ENCODE measurements around the gene AFF2. TPM values are rescaled to one million over a fixed set of nuclear protein-coding genes. Genes with fewer than 3 reads are reported as not detected.

Gene AFF2
- total RNA-seq, 2 experiments from 2014 or later: 0.48 to 0.78 TPM

- POLR2A ChIA-PET: no interaction called here
These were observed 77.3 kb downstream of the AFF2 start for GRCh38 chrX:148577741-148578140.

DNA sequence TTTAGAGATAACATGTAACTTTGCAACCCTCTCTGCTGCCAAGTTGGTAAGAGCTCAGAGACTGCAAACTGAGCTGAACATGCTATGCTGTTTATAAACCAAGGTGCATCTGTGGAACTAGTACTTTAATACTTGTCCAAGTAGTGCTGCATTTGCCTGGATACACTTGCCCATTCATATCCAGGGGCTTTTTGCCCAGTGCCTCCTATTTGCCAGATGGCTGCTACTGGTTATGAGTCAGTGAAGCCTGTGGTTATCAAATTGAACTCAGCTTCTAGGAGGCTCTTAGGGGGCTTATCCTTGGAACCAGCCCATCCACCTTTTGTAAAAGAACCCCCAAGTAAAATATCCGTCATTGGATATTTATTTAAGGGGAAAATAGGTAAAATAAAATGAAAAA lies 79.6 kb downstream of the AFF2 start:
- ChIA-PET POLR2A (no interaction called here), CTCF (no interaction called here)

More at GRCh38 chrX:148577741-148578140, 77.3 kb downstream of the AFF2 start:
- CTCF ChIA-PET: no interaction called here

DNA sequence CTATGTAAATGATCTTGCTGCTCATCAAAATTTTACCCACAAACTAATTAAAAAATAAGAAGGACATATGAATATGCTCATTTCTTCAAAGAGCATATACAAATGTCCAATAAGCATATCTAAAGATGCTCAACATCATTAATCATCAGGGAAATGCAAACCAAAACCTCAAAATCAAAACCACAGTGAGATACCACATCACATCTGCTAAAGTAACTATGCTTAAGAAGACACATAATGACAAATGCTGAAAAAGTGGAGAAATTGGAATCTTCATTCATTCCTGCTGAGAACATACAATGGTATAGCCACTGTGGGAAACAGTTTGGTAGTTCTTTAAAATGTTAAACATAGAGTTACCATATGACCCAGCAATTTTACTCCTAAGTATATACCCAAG lies 81.9 kb downstream of the AFF2 start:
- ChIA-PET POLR2A (no interaction called here), CTCF (no interaction called here)

DNA sequence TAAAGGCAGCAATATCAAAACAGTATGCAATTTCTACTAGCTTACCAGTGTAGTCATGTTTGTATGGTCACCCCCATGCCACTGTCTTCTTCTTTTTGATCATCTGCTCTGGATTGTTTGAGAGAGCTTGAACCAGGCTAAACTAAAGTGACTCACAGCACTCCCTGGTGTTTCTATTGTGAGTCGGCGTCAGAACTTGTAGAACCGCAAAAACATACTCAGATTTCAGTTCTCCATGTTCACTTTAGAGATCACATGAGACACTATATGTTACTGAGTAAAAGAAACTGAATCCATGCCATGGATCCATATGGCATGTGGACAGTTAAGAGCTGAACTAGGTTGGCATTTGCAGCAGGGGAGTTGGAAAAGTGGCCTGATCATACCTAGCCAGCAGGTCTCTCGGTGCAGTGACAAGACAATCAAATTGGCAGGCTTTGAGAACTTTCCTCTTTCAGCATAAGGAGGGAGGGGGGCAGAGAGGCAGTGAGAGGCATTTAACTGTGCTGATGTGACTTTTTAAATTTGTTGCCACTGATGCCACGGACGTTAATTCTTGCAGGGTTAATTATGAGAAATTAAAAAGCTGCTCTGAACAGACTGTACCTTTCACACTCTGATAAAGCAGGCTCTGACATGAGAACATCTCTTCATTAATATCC lies 88.4 kb downstream of the AFF2 start:
- ChIA-PET POLR2A (no interaction called here), CTCF (no interaction called here)

DNA sequence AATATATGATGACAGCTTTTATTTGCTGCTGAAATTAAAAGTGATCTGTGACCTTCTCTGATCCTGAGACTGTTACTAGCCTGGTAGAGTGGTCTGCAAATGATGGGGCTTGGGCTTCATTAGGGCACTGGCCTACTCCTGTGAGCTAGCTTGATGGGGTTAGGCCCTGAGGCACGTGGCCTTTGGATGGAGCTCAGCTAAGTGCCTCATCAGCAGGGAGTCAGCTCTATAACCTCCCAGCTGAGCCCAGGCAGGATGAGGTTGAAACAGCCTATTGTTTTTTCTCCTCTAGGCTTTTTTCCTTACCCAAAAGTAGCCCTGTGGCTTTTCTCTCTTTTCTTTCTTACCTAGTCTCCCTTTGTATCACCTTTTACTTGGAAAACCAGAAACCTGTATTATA lies 92.2 kb downstream of the AFF2 start:
- ChIA-PET CTCF (no interaction called here), POLR2A (no interaction called here)

DNA sequence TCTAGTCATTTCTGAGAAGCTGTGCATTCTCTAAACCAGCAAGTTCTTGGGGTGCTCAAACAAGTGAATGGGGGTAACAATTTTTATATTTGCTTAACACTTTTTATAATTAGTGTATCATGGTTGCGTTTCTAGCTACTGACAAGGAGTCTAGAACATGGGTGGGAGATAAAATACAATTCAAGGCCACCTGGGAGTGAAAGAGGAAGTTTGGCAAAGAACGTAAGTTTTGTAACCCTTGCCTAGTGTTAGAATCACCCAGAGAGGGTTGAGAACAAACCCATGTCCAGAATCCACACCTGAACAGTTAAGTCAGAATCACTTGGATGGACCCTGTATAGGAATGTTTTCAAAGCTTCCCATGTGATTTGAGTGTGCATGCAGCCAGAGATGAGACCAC lies 92.7 kb downstream of the AFF2 start:
- ChIA-PET CTCF (no interaction called here), POLR2A (no interaction called here)

GRCh38 chrX:148593987-148594386 lies 93.6 kb downstream of the AFF2 start:
- ChIA-PET POLR2A (no interaction called here), CTCF (no interaction called here)

GRCh38 chrX:148599404-148599803 lies 99.0 kb downstream of the AFF2 start:
- POLR2A ChIA-PET: no interaction called here
- CTCF ChIA-PET: no interaction called here

- ChIA-PET POLR2A (no interaction called here), CTCF (no interaction called here)
These were observed 99.7 kb downstream of the AFF2 start for GRCh38 chrX:148600131-148600530.

DNA sequence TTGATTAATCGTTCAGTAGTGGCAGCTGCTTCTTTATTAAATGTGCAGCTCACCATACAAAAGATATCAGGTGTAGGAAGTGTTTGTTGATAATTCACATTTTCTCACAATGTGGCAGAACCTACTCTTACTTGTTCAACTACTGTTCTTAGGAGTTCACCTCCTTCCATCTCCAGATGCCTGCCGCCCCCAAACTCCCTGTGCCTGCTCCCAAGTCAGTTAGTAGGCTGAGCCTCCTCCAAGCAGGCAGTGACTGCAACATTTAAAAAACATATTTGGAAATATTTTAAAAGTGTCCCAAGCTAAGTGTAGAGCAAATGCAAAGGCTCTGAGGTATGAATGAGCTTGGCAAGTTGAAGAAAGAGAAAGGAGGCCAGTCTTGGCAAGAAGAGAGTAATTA lies 100.2 kb downstream of the AFF2 start:
- CTCF ChIA-PET: no interaction called here
- POLR2A ChIA-PET: no interaction called here

- CTCF ChIA-PET: no interaction called here
These were observed 100.6 kb downstream of the AFF2 start for GRCh38 chrX:148601034-148601433.

DNA sequence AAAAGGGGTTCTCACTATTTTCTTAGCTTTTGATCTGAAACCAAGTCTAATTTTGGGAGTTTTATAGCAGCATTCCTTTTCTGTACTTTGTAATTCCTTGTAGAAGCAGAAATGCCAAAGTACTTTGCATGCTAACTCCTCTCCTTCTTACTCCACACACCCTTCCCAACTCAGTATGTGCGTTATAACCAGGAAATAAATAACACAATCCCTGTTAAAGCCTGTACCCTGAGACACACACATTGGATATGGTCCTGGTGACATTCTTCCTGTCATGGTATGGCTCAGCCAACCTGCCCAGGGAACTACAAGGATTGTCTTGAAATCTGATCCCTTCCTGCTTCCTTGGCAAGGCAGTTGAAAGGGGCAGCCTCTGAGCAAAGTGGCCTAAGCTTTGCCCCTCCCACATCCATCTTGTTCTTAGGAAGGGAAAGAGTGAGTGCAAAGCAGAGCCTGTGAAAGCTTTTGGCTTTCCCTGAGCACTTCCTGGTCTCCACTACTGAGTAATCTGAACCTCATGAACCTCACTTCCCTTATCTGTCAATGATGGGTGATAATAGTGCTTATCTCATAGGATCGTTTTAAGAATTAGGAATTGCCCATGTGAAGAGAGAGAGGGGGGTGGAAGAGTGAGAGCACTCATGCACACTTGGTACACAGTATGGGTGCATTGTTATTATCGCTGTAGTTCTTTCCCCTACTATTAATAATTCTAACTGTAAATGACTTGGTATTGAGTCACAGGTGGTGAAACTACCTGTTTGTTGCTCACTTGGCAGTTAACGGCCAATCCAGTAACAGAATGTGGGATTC lies 109.3 kb downstream of the AFF2 start:
- POLR2A ChIA-PET: no interaction called here

More at GRCh38 chrX:148601034-148601433, 100.6 kb downstream of the AFF2 start:
- POLR2A ChIA-PET: no interaction called here

DNA sequence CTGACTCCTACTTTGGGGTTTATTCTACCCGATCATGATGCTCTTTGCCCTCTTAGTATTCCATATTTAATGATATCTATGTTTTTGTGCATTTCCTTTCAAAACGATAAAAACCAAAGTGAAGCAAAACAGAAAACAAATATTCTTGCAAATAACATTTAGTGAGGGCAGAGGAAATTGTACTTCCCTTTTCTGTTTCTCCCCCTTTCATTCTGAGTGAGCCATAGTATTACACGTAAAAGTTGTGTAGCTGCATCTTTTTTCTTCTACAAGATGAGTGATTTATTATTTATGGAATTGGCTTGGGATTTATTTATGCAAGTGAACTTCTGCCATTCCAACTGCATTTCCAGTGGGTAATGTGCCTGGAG lies 109.9 kb downstream of the AFF2 start:
- ChIA-PET CTCF (no interaction called here), POLR2A (no interaction called here)

More for the DNA sequence above, 109.3 kb downstream of the AFF2 start:
- CTCF ChIA-PET: no interaction called here

- CTCF ChIA-PET: no interaction called here
- POLR2A ChIA-PET: no interaction called here
These were observed 111.6 kb downstream of the AFF2 start for GRCh38 chrX:148611993-148612392.

DNA sequence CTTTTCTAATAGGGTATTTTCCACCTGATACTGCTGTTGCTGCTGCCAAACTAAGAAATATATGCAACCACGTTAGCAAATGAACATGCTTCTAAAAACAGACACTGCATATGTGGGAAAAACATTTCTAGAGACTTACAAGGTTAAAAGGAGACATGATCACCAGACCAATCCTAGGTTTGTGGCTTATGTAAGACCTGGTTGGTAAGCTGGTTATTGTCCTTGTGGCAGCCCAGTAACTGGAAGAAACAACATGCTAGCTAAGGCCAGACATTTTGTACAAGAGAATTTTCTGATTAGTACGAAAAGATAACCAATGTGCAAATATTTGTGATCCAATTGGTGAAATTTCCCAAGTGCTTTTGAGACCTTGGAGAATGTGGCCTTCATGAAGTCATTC lies 112.0 kb downstream of the AFF2 start:
- CTCF ChIA-PET: no interaction called here
- POLR2A ChIA-PET: no interaction called here

DNA sequence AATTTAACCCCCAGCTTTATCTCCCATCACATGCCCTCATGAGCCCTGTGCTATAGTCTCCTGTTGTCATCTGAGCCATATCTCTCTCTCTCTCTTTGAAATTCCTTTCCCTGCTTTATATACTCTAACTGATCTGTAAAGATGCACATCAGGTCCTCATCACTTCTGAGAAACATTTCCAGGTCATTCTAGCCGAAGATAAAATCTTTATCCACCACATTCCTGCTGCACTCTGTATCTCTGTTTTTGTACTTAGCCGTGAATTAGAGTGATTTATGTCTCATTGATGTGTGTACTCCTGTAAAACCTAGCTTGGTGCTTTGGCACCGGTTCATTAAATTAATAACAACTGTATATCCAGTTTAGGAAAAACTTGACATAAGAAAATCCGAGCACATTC lies 113.2 kb downstream of the AFF2 start:
- ChIA-PET CTCF (no interaction called here), POLR2A (no interaction called here)

DNA sequence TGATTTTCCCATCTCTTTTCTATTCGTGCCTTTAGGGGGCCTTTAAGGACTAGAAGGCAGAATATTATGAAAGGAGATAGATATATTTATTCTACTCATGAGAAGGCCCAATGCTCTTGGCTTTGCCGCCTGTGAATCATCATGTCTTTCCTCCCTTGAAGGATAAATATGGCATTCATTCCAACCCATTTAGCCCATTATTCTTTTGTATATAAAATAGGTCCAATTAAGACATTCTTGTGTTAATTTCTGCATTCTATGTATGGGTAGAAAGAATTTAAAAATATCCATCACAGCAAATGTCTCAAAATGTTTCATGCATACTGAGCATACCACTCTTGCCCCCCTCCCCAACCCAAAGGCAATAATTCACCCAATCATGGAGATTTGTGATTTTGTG lies 115.1 kb downstream of the AFF2 start:
- CTCF ChIA-PET: no interaction called here
- POLR2A ChIA-PET: no interaction called here

GRCh38 chrX:148618470-148619445 lies 118.3 kb downstream of the AFF2 start:
- ChIA-PET POLR2A (no interaction called here), CTCF (no interaction called here)

DNA sequence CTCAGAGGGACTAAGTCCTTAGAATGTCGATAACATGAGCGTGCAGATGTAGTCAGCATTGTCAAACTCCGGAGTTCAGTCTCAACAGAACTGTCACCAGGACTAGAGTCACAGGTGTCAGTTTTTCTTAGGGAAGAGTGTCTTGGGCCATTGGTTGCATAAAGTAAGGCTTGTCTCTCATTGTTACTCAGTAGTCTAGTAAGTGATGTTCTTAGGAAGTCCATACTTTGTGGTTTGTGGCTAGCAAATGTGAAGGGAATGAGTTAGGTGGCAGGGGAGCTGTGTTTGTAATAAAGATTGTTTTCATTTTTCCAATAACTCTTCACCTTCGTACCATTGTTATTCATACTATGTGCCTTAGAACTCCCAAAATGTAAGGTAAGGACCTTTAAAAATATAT lies 119.6 kb downstream of the AFF2 start:
- ChIA-PET CTCF (no interaction called here), POLR2A (no interaction called here)

DNA sequence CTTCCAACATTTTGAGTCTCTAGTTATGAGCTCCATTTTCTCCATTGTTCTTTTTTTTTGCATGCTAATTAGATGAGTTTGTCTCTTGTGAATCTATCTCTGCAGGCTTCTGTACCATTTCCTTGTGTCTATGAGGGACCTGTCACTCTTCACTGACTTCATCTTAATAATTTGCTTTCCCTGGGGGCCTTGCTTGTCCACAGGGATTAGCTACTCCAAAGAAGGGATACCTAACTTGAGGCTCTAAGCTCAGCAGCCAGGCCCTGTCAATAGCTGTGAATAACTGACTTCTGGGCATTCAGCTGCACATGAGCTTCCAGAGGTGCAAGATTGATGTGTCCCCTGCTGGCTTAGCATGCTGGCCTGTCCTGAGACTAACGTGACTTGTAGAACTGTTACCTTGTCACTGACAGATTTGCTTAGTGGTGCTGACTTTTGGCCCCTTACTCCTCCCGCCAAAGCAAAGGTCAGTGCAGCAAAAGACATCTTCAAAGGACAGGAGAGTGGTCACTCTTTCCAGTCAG lies 124.6 kb downstream of the AFF2 start:
- ChIA-PET CTCF (no interaction called here), POLR2A (no interaction called here)

GRCh38 chrX:148628621-148629020 lies 128.2 kb downstream of the AFF2 start:
- CTCF ChIA-PET: no interaction called here
- POLR2A ChIA-PET: no interaction called here

All from activated CD8-positive, alpha-beta memory T cell treated with anti-CD3 and anti-CD28 coated beads for 36 hours (primary cell).